HepG2 (cell line): Measurements from ENCODE around the gene NBPF15.
"Not testable (repeated sequence)": the region's sequence is repeated elsewhere in the genome, so short reads cannot be mapped to it uniquely, and the experiment has no call there.

Source experiments
- ARNTL ChIP-seq: sonication (generic); formaldehyde crosslinking; IDR thresholded peaks from 2 replicates; pipeline ENCODE4 v1.4.0; 2020; ENCODE audit warnings: mild to moderate bottlenecking, missing genetic modification reagents
- ATRX ChIP-seq: sonication (generic); formaldehyde crosslinking; IDR thresholded peaks from 2 replicates; pipeline ENCODE4 v1.4.0; 2020; ENCODE audit warnings: missing genetic modification reagents, borderline replicate concordance
- CBX2 ChIP-seq, 2 experiments: fragments of 200-600 bp in 1 of 2; sonication (generic); formaldehyde crosslinking in 1 of 2; IDR thresholded peaks; 2 replicates each; pipeline versions ENCODE4 v1.7.0 to v1.8.1; 2018 to 2022; ENCODE audit warnings: low read depth in 2 of 2, low read length in 1 of 2, mild to moderate bottlenecking in 1 of 2, missing genetic modification reagents in 1 of 2
- CTCF ChIP-seq: sonication (generic); formaldehyde crosslinking; IDR thresholded peaks from 2 replicates; pipeline ENCODE4 v1.5.0; 2020; ENCODE audit warnings: mild to moderate bottlenecking, missing genetic modification reagents, moderate library complexity
- DRAP1 ChIP-seq: IDR thresholded peaks from 2 replicates; pipeline ENCODE4 v1.6.1; 2016; ENCODE audit warnings: missing genetic modification reagents, missing compliant biosample characterization
- ISL2 ChIP-seq: sonication (generic); formaldehyde crosslinking; IDR thresholded peaks from 2 replicates; pipeline ENCODE4 v1.5.0; 2020; ENCODE audit warnings: missing genetic modification reagents
- MAFK ChIP-seq, 2 experiments: IDR thresholded peaks in 1 of 2; conservative IDR thresholded peaks in 1 of 2; 2 replicates each; pipeline ENCODE4 v1.6.1; 2011; ENCODE audit warnings: improper control_type of control experiment in 2 of 2, low read length in 2 of 2
- NR1H2 ChIP-seq: sonication (generic); formaldehyde crosslinking; IDR thresholded peaks from 2 replicates; pipeline ENCODE4 v1.8.1; 2022; ENCODE audit warnings: low read depth, missing genetic modification reagents, borderline replicate concordance
- TAF15 ChIP-seq: fragments of 200-400 bp; formaldehyde crosslinking; IDR thresholded peaks from one replicate; pipeline ENCODE4 v1.6.1; 2018; ENCODE audit warnings: mild to moderate bottlenecking, low read depth, low read length; ENCODE audit not compliant: poor library complexity, severe bottlenecking
- ZBTB21 ChIP-seq: sonication (generic); formaldehyde crosslinking; IDR thresholded peaks from 2 replicates; pipeline ENCODE4 v1.4.0; 2020; ENCODE audit warnings: missing genetic modification reagents
- ZNF224 ChIP-seq: sonication (generic); formaldehyde crosslinking; IDR thresholded peaks from 2 replicates; pipeline ENCODE4 v1.5.0; 2020; ENCODE audit warnings: mild to moderate bottlenecking, missing genetic modification reagents
- ZNF24 ChIP-seq: fragments of 450-650 bp; IDR thresholded peaks from 2 replicates; pipeline ENCODE4 v1.6.1; 2017; ENCODE audit warnings: antibody characterized with exemption, mild to moderate bottlenecking
- ZNF33B ChIP-seq: sonication (generic); formaldehyde crosslinking; IDR thresholded peaks from 2 replicates; pipeline ENCODE4 v1.5.1; 2020; ENCODE audit warnings: mild to moderate bottlenecking, missing genetic modification reagents
- ZNF737 ChIP-seq: sonication (generic); formaldehyde crosslinking; IDR thresholded peaks from 2 replicates; pipeline ENCODE4 v1.5.0; 2020; ENCODE audit warnings: missing genetic modification reagents, mild to moderate bottlenecking, borderline replicate concordance

GRCh38 chr1:144490394-144490793 is 28.9 kb upstream of the NBPF15 start:
- TF ChIP-seq DRAP1 (CRISPR knock-in tag); ZBTB21 (CRISPR knock-in tag); CBX2 (IDR thresholded peaks at IDR 0.05; ENCODE audit: low read depth, low read length); CBX2 (CRISPR knock-in tag; IDR thresholded peaks at IDR 0.05; ENCODE audit: low read depth); ZNF737 (CRISPR knock-in tag); ISL2; MAFK (conservative IDR thresholded peaks at IDR 0.05 in 1 of 2, IDR thresholded peaks at IDR 0.05 in 1 of 2; ENCODE audit: low read length in 2 of 2); ATRX (CRISPR knock-in tag); ZNF224 (CRISPR knock-in tag); ZNF24; NR1H2; ARNTL (CRISPR knock-in tag); ZNF33B; TAF15; CTCF (CRISPR knock-in tag): not testable (repeated sequence)
